Common myeloid progenitor, CD34-positive (primary cell): ENCODE results near the gene ZNF385B.

Experiments used
- CTCF ChIA-PET: fragments of 350-600 bp; sonication (Branson Sonifier 250); formaldehyde crosslinking; loops from one replicate; lab custom pipeline; 2021; ENCODE audit warnings: antibody characterized with exemption; lab: Charles Lee
- POLR2A ChIA-PET: fragments of 350-600 bp; sonication (Branson Sonifier 250); formaldehyde crosslinking; loops from one replicate; lab custom pipeline; 2021; ENCODE audit warnings: antibody characterized with exemption; lab: Charles Lee
- DNase-seq, 3 donors: peaks; one replicate each; pipeline versions ENCODE4 v3.0.0 to v3.0.0-alpha.2; 2013
- H3K27ac ChIP-seq, 2 experiments: 1 replicate in 1 of 2; 2 replicates in 1 of 2; pipeline ENCODE4 v1.7.0; 2013; ENCODE audit warnings: inconsistent platforms in 2 of 2, low read length in 2 of 2, mild to moderate bottlenecking in 2 of 2, low read depth in 1 of 2, moderate library complexity in 1 of 2; ENCODE audit not compliant: severe bottlenecking in 2 of 2, insufficient read depth in 1 of 2, poor library complexity in 1 of 2
- H3K27me3 ChIP-seq, 5 experiments: replicated peaks in 2 of 5; 1 replicate in 3 of 5; 2 replicates in 2 of 5; pipeline versions ENCODE4 v1.6.1 to v1.7.0; 2013; ENCODE audit warnings: low read length in 4 of 5, mild to moderate bottlenecking in 2 of 5, moderate library complexity in 2 of 5, inconsistent platforms in 1 of 5; ENCODE audit not compliant: insufficient read depth in 5 of 5, control insufficient read depth in 4 of 5
- H3K36me3 ChIP-seq, 4 experiments: 1 replicate in 2 of 4; 2 replicates in 2 of 4; pipeline versions ENCODE4 v1.6.1 to v1.7.0; 2013; ENCODE audit warnings: low read length in 3 of 4, control low read depth in 1 of 4, mild to moderate bottlenecking in 1 of 4; ENCODE audit not compliant: control insufficient read depth in 4 of 4, insufficient read depth in 4 of 4
- H3K4me1 ChIP-seq, 4 experiments: 1 replicate in 3 of 4; 2 replicates in 1 of 4; pipeline versions ENCODE4 v1.6.1 to v1.7.1; 2013; ENCODE audit warnings: low read length in 3 of 4, mild to moderate bottlenecking in 3 of 4, control low read depth in 1 of 4, inconsistent platforms in 1 of 4, moderate library complexity in 1 of 4; ENCODE audit not compliant: control insufficient read depth in 4 of 4, insufficient read depth in 4 of 4; ENCODE audit errors: control extremely low read depth in 1 of 4
- H3K4me3 ChIP-seq, 7 experiments: 1 replicate in 4 of 7; 2 replicates in 3 of 7; pipeline versions ENCODE4 v1.5.1 to v1.7.0; 2013; ENCODE audit warnings: mild to moderate bottlenecking in 7 of 7, low read length in 6 of 7, moderate library complexity in 6 of 7, inconsistent platforms in 2 of 7, low read depth in 2 of 7, control low read depth in 1 of 7; ENCODE audit not compliant: insufficient read depth in 4 of 7, control insufficient read depth in 1 of 7; ENCODE audit errors: extremely low read depth in 1 of 7
- H3K9me3 ChIP-seq, 5 experiments: 1 replicate in 4 of 5; 2 replicates in 1 of 5; pipeline versions ENCODE4 v1.6.1 to v1.7.1; 2013; ENCODE audit warnings: low read length in 4 of 5, mild to moderate bottlenecking in 2 of 5, inconsistent platforms in 1 of 5, low read depth in 1 of 5, moderate library complexity in 1 of 5; ENCODE audit not compliant: control insufficient read depth in 4 of 5, insufficient read depth in 2 of 5; ENCODE audit errors: control extremely low read depth in 1 of 5
- WGBS: methylation state at CpG from one replicate; pipeline ENCODE4 v1.1.5; 2013; ENCODE audit not compliant: insufficient coverage; 5-methylcytosine and 5-hydroxymethylcytosine counted together

Gene ZNF385B

GRCh38 chr2:179593323-179593722 is 268.1 kb downstream of the ZNF385B start:
- no peaks in the 10 kb centered on the region for H3K9me3 ChIP-seq
- CTCF ChIA-PET, result interaction anchor here (0.6 kb wide), 1 partner anchor 1325 kb away, joined by 4 read pairs; no protein-coding TSS in a partner anchor
- DNase-seq, result no peak
- H3K4me3 ChIP-seq, result no peak overlapping the region
- H3K36me3 ChIP-seq, result no peaks in the 10 kb centered on the region
- no peaks in the 10 kb centered on the region for H3K27me3 ChIP-seq
- no peaks in the 10 kb centered on the region for H3K4me1 ChIP-seq
- POLR2A ChIA-PET, result no interaction called here
- H3K27ac ChIP-seq, result no peak overlapping the region
- no CpG with 5 or more reads among the region's 3 CpGs for WGBS

- ChIA-PET CTCF (no interaction called here), POLR2A (no interaction called here)
- no peak overlapping the region for H3K4me3 ChIP-seq
- no peaks in the 10 kb centered on the region for H3K4me1 ChIP-seq
- no peak overlapping the region for H3K27ac ChIP-seq
- 100% methylated on average over 1 of the region's 7 CpGs for WGBS
- DNase-seq, result no peak
- H3K27me3 ChIP-seq, result no peaks in the 10 kb centered on the region
- no peaks in the 10 kb centered on the region for H3K9me3 ChIP-seq
- no peaks in the 10 kb centered on the region for H3K36me3 ChIP-seq
Measured at GRCh38 chr2:179592167-179592936, 269.1 kb downstream of the ZNF385B start.

- Histone ChIP-seq H3K27me3 (no peaks in the 10 kb centered on the region), H3K4me1 (no peaks in the 10 kb centered on the region), H3K27ac (no peak overlapping the region), H3K9me3 (no peaks in the 10 kb centered on the region), H3K36me3 (no peaks in the 10 kb centered on the region), H3K4me3 (no peak overlapping the region)
- DNase-seq, result no peak
- POLR2A ChIA-PET, result no interaction called here
- WGBS, result no CpG with 5 or more reads among the region's 1 CpG
- CTCF ChIA-PET, result no interaction called here
Measured at GRCh38 chr2:179591690-179592089, 269.7 kb downstream of the ZNF385B start.

GRCh38 chr2:179588486-179589145 is 272.8 kb downstream of the ZNF385B start:
- ChIA-PET CTCF (no interaction called here), POLR2A (no interaction called here)
- Histone ChIP-seq H3K4me3 (no peak overlapping the region), H3K27me3 (no peaks in the 10 kb centered on the region), H3K9me3 (no peaks in the 10 kb centered on the region), H3K36me3 (no peaks in the 10 kb centered on the region), H3K4me1 (no peaks in the 10 kb centered on the region), H3K27ac (no peak overlapping the region)
- 81% methylated on average over 2 of the region's 3 CpGs for WGBS
- DNase-seq, result no peak

- H3K27ac ChIP-seq, result no peak overlapping the region
- no peak for DNase-seq
- H3K4me1 ChIP-seq, result no peaks in the 10 kb centered on the region
Measured at GRCh38 chr2:179584760-179585159, 276.7 kb downstream of the ZNF385B start.

GRCh38 chr2:179581605-179582004 is 279.8 kb downstream of the ZNF385B start:
- no CpG with 5 or more reads among the region's 1 CpG for WGBS
- no peaks in the 10 kb centered on the region for H3K36me3 ChIP-seq
- CTCF ChIA-PET, result no interaction called here

More at GRCh38 chr2:179584760-179585159, 276.7 kb downstream of the ZNF385B start:
- ChIA-PET POLR2A (no interaction called here), CTCF (no interaction called here)
- Histone ChIP-seq H3K27me3 (no peaks in the 10 kb centered on the region), H3K36me3 (no peaks in the 10 kb centered on the region), H3K4me3 (no peak overlapping the region), H3K9me3 (peaks cover 0 to 2% (median 0%) of the 10 kb centered on the region in 5 experiments)

More at GRCh38 chr2:179581605-179582004, 279.8 kb downstream of the ZNF385B start:
- H3K9me3 ChIP-seq, result peaks cover 0 to 2% (median 0%) of the 10 kb centered on the region in 5 experiments
- no peaks in the 10 kb centered on the region for H3K27me3 ChIP-seq
- no peak for DNase-seq
- no peak overlapping the region for H3K27ac ChIP-seq
- no peak overlapping the region for H3K4me3 ChIP-seq
- H3K4me1 ChIP-seq, result no peaks in the 10 kb centered on the region
- POLR2A ChIA-PET, result interaction anchor here (0.6 kb wide), 1 partner anchor 1098 kb away, joined by 4 read pairs; no protein-coding TSS in a partner anchor
